DMS 273 (cell line): ENCODE measurements around the gene ADCY5.

ENCODE experiments used
- DNase-seq: peaks from one replicate; lab custom pipeline; 2025; ENCODE audit not compliant: unreplicated experiment; lab: John Stamatoyannopoulos, UW

Gene ADCY5

DNA sequence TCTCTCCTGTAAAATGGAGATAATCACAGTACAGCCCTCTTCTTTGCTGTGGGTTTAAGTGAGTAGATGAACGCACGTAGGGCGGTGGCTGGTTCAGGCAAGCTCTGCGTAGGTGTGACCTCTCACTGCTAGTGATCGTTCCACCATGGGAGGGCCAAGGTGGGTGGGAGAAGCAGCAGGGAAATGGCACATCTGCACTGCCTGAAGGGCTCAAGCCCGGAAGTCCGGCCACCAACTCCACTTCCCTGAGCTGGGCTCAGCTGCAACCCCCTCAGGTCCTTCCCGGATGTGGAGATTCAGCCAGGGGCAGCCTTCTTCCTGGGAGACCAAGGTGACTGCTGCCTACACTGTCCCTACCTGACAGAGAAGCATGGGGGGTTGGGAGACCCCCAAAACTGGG lies 102.9 kb downstream of the ADCY5 start:
- DNase-seq, result no peak

GRCh38 chr3:123344907-123345594 lies 103.8 kb downstream of the ADCY5 start:
- DNase-seq, result no peak

GRCh38 chr3:123344175-123344906 lies 104.5 kb downstream of the ADCY5 start:
- no peak for DNase-seq

DNA sequence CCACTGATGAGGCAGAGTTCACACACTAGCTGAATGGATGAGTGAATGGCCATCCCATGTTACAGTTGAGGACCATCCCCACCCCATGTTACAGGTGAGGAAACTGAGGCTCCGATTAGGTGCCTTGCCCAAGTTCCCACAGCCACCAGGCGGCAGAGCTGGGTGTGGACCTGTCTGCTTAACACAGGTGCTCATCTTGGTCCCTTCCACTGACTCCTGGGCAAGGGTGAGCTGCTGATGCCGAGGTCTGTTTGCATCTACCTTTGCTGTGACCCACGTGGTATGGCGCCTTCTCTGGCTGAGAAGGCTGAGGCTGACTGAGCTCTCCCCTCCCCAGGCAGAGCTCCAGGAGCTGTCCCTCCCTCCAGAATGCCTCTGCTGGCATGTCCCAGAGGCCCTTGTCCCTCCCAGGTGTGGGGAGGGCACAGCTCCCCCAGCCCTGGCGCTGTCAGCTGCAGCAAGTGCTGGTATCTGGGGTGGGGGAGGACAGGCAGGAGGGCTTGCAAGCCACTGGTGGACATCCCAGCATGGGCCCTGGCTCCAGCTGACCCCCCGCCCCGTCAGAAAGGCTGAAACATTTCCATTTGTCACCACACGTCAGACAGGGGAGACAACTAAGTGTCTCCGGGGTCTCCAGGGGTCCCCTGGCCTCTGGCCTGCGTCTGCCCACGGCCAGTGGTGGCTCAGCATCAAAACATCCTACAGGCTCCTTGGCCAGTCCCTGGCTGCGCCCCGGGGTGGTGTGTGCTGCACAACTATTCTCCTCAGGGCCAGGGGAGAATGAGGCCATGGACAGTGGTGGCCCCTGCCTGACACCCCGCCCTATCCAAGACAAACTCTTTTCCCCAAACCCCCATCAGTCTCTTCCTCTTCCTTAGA lies 105.4 kb downstream of the ADCY5 start:
- no peak for DNase-seq

DNA sequence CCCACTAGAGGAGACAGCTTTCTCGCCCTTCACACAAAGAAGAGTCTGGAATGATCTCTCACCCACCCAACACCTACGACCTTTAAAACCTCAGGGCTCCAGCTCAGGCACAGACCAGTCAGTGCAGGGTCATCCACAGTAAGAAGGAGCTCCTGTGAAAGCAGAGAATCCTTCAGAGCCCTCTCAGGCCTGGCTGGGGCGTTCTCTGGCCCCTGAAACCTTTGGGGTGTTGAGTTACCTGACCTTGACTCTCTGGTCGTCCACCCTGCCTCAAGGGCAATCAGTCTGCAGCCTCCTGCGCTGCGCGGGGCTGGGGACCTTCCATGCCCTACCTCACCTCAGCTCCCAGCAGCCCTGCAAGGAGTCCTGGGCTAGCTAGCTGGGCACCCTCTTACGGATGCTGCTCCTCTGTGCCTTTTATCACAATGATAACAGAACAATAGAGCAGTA lies 106.2 kb downstream of the ADCY5 start:
- no peak for DNase-seq

- DNase-seq, result peak; percentile 36
Observed at GRCh38 chr3:123341871-123342630, 106.8 kb downstream of the ADCY5 start.

GRCh38 chr3:123340336-123340735 lies 108.6 kb downstream of the ADCY5 start:
- no peak for DNase-seq

GRCh38 chr3:123339302-123339701 lies 109.6 kb downstream of the ADCY5 start:
- DNase-seq, result no peak

- DNase-seq, result no peak
Observed at GRCh38 chr3:123338620-123339061, 110.2 kb downstream of the ADCY5 start.

DNA sequence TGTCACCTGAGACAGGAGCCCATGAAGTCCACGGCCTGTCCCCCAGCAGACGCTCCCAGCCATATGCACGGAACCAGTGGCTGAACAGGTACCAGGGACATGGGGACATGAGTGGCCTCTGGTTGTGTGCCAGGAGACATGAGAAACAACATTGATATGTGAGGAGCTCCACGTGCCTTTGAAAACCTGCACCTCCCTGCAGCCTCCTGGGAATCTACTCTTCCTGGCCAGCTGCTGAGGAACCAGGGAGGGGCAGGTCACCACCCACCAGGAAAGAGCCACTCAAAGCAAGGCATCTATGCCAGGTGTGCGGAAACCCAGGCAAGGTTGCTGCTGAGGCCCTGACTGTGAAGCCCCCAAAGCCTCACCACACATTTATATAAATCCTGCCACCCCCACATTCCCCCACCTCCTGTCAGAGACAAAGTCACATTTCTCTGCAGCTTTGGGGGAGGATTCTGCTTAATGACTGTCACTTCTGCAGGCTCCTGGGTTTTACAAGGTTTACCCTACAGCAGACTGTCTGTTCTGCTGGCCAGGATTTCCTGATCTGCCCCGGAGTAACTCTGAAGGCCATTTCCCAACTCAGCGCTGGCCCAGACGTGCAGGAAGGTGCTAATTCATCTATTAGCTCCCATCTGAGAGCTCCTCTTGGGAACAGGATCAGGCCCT lies 110.8 kb downstream of the ADCY5 start:
- DNase-seq, result no peak

DNA sequence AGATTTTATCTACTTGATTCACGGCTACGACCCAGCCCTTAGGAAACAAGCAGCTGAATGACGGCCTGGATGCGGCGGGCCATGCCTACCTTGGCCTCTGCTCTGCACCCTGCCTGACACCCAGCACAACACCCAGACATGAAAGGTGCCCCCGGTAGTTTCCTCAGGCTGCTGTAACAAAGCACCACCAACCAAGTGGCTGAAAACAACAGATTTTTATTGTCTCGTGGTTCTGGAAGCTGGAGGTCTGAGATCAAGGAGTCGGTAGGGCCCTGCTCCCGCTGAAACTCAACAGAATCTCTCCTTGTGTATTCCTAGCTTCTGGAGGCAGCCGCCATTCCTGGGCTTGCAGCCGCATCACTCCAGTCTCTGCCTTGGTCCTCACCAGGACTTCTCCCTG lies 111.7 kb downstream of the ADCY5 start:
- no peak for DNase-seq

GRCh38 chr3:123336441-123336851 lies 112.4 kb downstream of the ADCY5 start:
- no peak for DNase-seq

DNA sequence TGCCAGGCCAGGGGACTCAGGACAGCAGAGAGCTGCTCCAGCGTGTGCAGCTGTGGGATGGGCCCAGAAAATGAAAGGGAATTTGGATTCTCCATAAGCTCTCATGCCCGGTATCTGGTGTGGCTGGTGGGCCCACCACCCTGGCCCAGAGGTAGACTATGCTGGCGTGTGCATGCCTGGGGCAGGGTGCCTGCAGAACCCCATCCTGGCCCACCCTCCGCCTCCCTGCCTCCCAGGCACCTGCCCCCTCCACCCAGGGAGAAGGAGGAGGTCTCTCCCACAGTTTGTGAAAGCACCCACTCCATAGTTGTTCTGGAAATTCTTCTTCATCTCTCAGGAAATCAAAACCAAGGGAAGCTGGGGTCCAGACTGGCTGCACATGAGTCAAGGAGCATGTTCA lies 112.9 kb downstream of the ADCY5 start:
- DNase-seq, result no peak

DNA sequence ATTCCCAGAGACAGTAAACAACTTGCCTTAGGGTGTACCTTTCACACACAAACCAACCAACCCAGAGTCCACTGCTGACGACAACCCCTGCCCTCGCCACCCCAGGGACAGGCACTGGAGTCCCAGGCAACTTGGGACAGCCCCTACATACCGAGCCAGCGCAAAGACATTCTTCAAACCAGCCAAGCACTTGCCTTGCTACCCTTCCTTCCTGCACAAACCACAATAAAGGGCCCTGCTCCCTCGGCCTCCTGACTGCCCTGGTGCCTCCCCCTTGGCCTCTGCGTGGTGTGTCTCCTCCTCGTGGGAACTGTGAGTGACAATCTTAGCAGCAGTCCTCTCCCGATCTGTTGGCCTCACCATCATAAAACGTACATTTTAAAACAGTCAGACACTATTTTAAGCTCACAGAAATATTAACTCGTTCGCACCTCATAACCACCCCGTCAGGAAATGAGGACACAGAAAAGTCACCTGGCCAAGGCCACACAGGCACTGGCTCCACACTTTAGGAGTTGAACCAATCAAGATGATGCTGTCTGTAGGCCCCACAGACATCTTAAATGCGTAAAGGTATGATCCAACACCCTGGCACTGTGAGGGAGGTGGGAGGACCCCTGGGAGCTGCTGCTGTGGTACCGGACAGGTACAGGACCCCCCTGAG lies 113.8 kb downstream of the ADCY5 start:
- DNase-seq, result no peak

DNA sequence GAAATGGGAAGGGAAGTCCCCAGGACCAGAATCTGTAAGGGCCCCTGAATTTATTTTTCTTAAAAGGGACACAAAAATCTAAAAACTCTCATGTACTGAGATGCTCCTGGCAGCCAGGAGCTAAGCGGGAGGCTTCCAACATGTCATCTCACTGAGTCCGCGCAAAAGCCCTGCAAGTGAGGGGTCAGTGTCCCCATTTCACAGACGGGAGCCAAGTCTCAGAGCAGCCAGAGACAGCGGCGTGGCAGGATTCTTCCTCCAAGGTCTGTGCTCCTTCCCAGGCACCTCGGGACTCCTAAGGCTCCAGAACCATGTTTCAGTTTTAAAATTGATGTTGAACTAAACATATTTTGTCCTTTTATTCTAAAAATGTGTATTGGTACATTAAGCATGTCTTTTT lies 114.8 kb downstream of the ADCY5 start:
- DNase-seq, result no peak

DNA sequence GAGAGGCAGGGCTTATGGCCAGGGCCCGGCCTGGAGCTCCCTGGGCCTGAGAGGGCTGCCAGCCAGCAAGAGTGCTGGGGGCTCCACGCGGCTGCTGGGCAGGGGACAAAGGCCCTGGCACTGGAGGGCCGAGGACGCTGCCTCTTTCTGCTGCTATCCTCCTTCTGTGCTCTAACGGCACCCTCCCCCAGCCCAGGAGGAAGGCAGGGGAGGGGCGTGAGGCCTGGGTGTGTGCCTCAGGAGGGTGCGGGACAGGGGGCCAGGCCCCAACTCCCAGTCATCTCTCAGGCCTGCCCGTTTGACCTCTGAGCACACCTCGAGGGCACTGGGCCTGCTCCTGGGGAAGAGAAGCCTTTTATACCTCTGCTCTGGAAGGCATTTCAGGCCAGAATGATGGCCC lies 115.5 kb downstream of the ADCY5 start:
- no peak for DNase-seq

GRCh38 chr3:123332124-123332641 lies 116.7 kb downstream of the ADCY5 start:
- DNase-seq, result no peak

- no peak for DNase-seq
Observed at GRCh38 chr3:123331651-123332050, 117.2 kb downstream of the ADCY5 start.

- DNase-seq, result no peak
Observed at GRCh38 chr3:123331006-123331405, 117.9 kb downstream of the ADCY5 start.
